Measurements from ENCODE around the gene ABI3.
"Not testable (repeated sequence)": the region's sequence is repeated elsewhere in the genome, so short reads cannot be mapped to it uniquely, and the experiment has no call there.

ABI3 gene

GRCh38 chr17:49258394-49258793, 47.9 kb downstream of the ABI3 start:
- DNase-seq: no peak

- no peak for DNase-seq
These were observed 49.1 kb downstream of the ABI3 start for GRCh38 chr17:49259663-49260010.

- DNase-seq: peak; percentile 63
These were observed 49.7 kb downstream of the ABI3 start for GRCh38 chr17:49260011-49260816.

- DNase-seq: no peak
These were observed 50.3 kb downstream of the ABI3 start for GRCh38 chr17:49260817-49261291.

GRCh38 chr17:49261540-49261939, 51.0 kb downstream of the ABI3 start:
- not testable (repeated sequence) for DNase-seq

GRCh38 chr17:49266233-49266632, 55.7 kb downstream of the ABI3 start:
- no peak for DNase-seq

GRCh38 chr17:49267912-49268311, 57.4 kb downstream of the ABI3 start:
- no peak for DNase-seq

GRCh38 chr17:49269356-49269755, 58.8 kb downstream of the ABI3 start:
- DNase-seq: no peak
